Peyer's patch (tissue), 4 donors: Measurements from ENCODE around the gene GTSE1.

Experiments
- POLR2A ChIP-seq, 2 donors: fragments of 450-650 bp; IDR thresholded peaks; one replicate each; pipeline ENCODE4 v1.5.1; 2017; ENCODE audit warnings: antibody characterized with exemption in 2 of 2, mild to moderate bottlenecking in 2 of 2, moderate library complexity in 2 of 2
- TF ChIP-seq, protein P1 (sequence below), 6 experiments: fragments of 450-650 bp in 4 of 6; fragments of 200-600 bp in 2 of 6; sonication (generic) in 1 of 6; IDR thresholded peaks; one replicate each; pipeline ENCODE4 v1.5.1; 2017 to 2019; ENCODE audit warnings: antibody characterized with exemption in 6 of 6, mild to moderate bottlenecking in 3 of 6, moderate library complexity in 1 of 6

DNA sequence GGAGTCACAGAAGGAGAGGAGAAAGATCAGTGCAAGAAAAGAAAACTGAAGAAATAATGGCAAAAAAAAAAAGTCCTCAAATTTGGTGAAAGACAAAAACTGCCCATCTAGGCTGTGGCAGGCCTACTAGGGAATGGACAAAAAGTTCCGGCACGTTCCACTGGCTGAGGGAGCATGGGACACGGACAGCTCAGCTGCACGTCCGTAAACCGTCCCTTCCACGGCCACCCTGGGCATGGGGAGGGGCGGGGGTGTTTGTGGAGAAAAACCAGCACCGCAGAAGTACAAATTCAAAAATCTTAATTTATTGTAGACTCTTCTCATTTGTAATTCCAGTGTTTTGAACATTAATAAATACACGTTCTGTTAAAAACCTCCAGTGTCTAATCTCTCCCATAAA is 64.2 kb downstream of the GTSE1 start:
- TF ChIP-seq, protein P1, sequence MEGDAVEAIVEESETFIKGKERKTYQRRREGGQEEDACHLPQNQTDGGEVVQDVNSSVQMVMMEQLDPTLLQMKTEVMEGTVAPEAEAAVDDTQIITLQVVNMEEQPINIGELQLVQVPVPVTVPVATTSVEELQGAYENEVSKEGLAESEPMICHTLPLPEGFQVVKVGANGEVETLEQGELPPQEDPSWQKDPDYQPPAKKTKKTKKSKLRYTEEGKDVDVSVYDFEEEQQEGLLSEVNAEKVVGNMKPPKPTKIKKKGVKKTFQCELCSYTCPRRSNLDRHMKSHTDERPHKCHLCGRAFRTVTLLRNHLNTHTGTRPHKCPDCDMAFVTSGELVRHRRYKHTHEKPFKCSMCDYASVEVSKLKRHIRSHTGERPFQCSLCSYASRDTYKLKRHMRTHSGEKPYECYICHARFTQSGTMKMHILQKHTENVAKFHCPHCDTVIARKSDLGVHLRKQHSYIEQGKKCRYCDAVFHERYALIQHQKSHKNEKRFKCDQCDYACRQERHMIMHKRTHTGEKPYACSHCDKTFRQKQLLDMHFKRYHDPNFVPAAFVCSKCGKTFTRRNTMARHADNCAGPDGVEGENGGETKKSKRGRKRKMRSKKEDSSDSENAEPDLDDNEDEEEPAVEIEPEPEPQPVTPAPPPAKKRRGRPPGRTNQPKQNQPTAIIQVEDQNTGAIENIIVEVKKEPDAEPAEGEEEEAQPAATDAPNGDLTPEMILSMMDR (IDR thresholded peaks at IDR 0.05): no peak
- no peak for TF ChIP-seq POLR2A (IDR thresholded peaks at IDR 0.05)
